H9 (cell line): ENCODE measurements around the gene R3HDML. TPM values are rescaled to one million over a fixed set of nuclear protein-coding genes. Genes with fewer than 3 reads are reported as not detected.
"Not testable (repeated sequence)": the region's sequence is repeated elsewhere in the genome, so short reads cannot be mapped to it uniquely, and the experiment has no call there.

ENCODE experiments used
- DNase-seq: peaks from one replicate; pipeline ENCODE4 v3.0.0-alpha.2; 2017
- H2AFZ ChIP-seq: one replicate; pipeline ENCODE4 v1.6.1; 2013; ENCODE audit warnings: mild to moderate bottlenecking, low read length, control low read depth, moderate library complexity
- H2AK5ac ChIP-seq: 2 replicates; pipeline ENCODE4 v1.6.1; 2013; ENCODE audit warnings: low read length, control low read depth, mixed read lengths; ENCODE audit not compliant: insufficient read length
- H2BK120ac ChIP-seq: one replicate; pipeline ENCODE4 v1.6.1; 2013; ENCODE audit warnings: low read depth, mild to moderate bottlenecking, low read length, control low read depth, inconsistent platforms; ENCODE audit not compliant: poor library complexity, severe bottlenecking
- H2BK12ac ChIP-seq: 2 replicates; pipeline ENCODE4 v1.6.1; 2013; ENCODE audit warnings: low read length, control low read depth, mixed read lengths, low read depth; ENCODE audit not compliant: insufficient read length
- H2BK15ac ChIP-seq: 2 replicates; pipeline ENCODE4 v1.6.1; 2013; ENCODE audit warnings: low read depth, low read length, control low read depth
- H2BK20ac ChIP-seq: one replicate; pipeline ENCODE4 v1.6.1; 2013; ENCODE audit warnings: low read depth, mild to moderate bottlenecking, low read length, control low read depth, inconsistent platforms; ENCODE audit not compliant: poor library complexity, severe bottlenecking
- H2BK5ac ChIP-seq: 2 replicates; pipeline ENCODE4 v1.6.1; 2013; ENCODE audit warnings: low read length, control low read depth, mixed read lengths; ENCODE audit not compliant: insufficient read length
- H3K14ac ChIP-seq: 2 replicates; pipeline ENCODE4 v1.6.1; 2013; ENCODE audit warnings: low read length, control low read depth; ENCODE audit not compliant: insufficient read depth
- H3K18ac ChIP-seq: 2 replicates; pipeline ENCODE4 v1.6.1; 2013; ENCODE audit warnings: low read depth, mild to moderate bottlenecking, mixed read lengths, low read length, control low read depth; ENCODE audit not compliant: insufficient read length
- H3K23ac ChIP-seq: 2 replicates; pipeline ENCODE4 v1.6.1; 2013; ENCODE audit warnings: low read length, control low read depth, mixed read lengths, low read depth; ENCODE audit not compliant: insufficient read length
- H3K23me2 ChIP-seq: 2 replicates; pipeline ENCODE4 v1.6.1; 2013; ENCODE audit warnings: low read depth, mild to moderate bottlenecking, mixed read lengths, low read length, control low read depth; ENCODE audit not compliant: insufficient read length, poor library complexity, severe bottlenecking
- H3K27ac ChIP-seq: 2 replicates; pipeline ENCODE4 v1.5.1; 2013; ENCODE audit warnings: low read length, control low read depth, mixed read lengths, low read depth; ENCODE audit not compliant: insufficient read length
- H3K27me3 ChIP-seq: 2 replicates; pipeline ENCODE4 v1.6.1; 2013; ENCODE audit warnings: low read length, control low read depth, inconsistent platforms; ENCODE audit not compliant: insufficient read depth
- H3K4ac ChIP-seq: 2 replicates; pipeline ENCODE4 v1.6.1; 2013; ENCODE audit warnings: low read depth, mild to moderate bottlenecking, control low read depth, inconsistent platforms, low read length, moderate library complexity
- H3K4me1 ChIP-seq: 2 replicates; pipeline ENCODE4 v1.6.1; 2013; ENCODE audit warnings: low read length, control low read depth, inconsistent platforms; ENCODE audit not compliant: insufficient read depth
- H3K4me2 ChIP-seq: 2 replicates; pipeline ENCODE4 v1.6.1; 2013; ENCODE audit warnings: low read length, control low read depth, mixed read lengths; ENCODE audit not compliant: insufficient read length, insufficient read depth
- H3K56ac ChIP-seq: 2 replicates; pipeline ENCODE4 v1.6.1; 2013; ENCODE audit warnings: low read depth, mild to moderate bottlenecking, mixed read lengths, low read length, control low read depth; ENCODE audit not compliant: insufficient read length
- H3K79me1 ChIP-seq: 2 replicates; pipeline ENCODE4 v1.6.1; 2013; ENCODE audit warnings: low read depth, mild to moderate bottlenecking, moderate library complexity, low read length, control low read depth, inconsistent platforms; ENCODE audit not compliant: insufficient read depth, poor library complexity, severe bottlenecking
- H3K79me2 ChIP-seq: 2 replicates; pipeline ENCODE4 v1.6.1; 2013; ENCODE audit warnings: low read length, control low read depth, inconsistent platforms; ENCODE audit not compliant: insufficient read depth
- H3K9ac ChIP-seq: 2 replicates; pipeline ENCODE4 v1.6.1; 2013; ENCODE audit warnings: low read length, control low read depth, mixed read lengths; ENCODE audit not compliant: insufficient read length; ENCODE audit errors: extremely low read depth
- H3K9me3 ChIP-seq: one replicate; pipeline ENCODE4 v1.6.1; 2013; ENCODE audit warnings: low read depth, low read length, inconsistent platforms; ENCODE audit not compliant: control insufficient read depth
- H3T11ph ChIP-seq: one replicate; pipeline ENCODE4 v1.6.1; 2013; ENCODE audit warnings: mild to moderate bottlenecking, low read length, control low read depth, inconsistent platforms
- H4K20me1 ChIP-seq: one replicate; pipeline ENCODE4 v1.6.1; 2013; ENCODE audit not compliant: control insufficient read depth, insufficient read length, insufficient read depth
- H4K5ac ChIP-seq: 2 replicates; pipeline ENCODE4 v1.6.1; 2013; ENCODE audit warnings: low read depth, mild to moderate bottlenecking, mixed read lengths, low read length, control low read depth; ENCODE audit not compliant: insufficient read length
- H4K8ac ChIP-seq: replicated peaks from 2 replicates; pipeline ENCODE4 v1.6.1; 2013; ENCODE audit warnings: low read length, control low read depth, mixed read lengths, low read depth; ENCODE audit not compliant: insufficient read length
- H4K91ac ChIP-seq: 2 replicates; pipeline ENCODE4 v1.6.1; 2013; ENCODE audit warnings: low read depth, mild to moderate bottlenecking, moderate library complexity, mixed read lengths, low read length, control low read depth; ENCODE audit not compliant: insufficient read length
- H3K27ac Mint-ChIP-seq, 3 experiments: 2 replicates in 2 of 3; 3 replicates in 1 of 3; pipeline ENCODE4 v1.8.0; 2020 to 2021; ENCODE audit warnings: mixed read lengths in 3 of 3, mild to moderate bottlenecking in 1 of 3, moderate library complexity in 1 of 3
- H3K27me3 Mint-ChIP-seq: 2 replicates; pipeline ENCODE4 v1.8.0; 2021; ENCODE audit warnings: low read depth, mild to moderate bottlenecking, moderate library complexity, mixed read lengths
- H3K36me3 Mint-ChIP-seq, 3 experiments: 2 replicates in 2 of 3; 3 replicates in 1 of 3; pipeline ENCODE4 v1.8.0; 2020 to 2021; ENCODE audit warnings: low read depth in 3 of 3, mixed read lengths in 3 of 3; ENCODE audit not compliant: insufficient read depth in 1 of 3
- H3K4me1 Mint-ChIP-seq, 2 experiments: 2 replicates each; pipeline ENCODE4 v1.8.0; 2020; ENCODE audit warnings: mixed read lengths in 2 of 2
- H3K4me3 Mint-ChIP-seq, 2 experiments: 2 replicates in 1 of 2; 3 replicates in 1 of 2; pipeline ENCODE4 v1.8.0; 2020 to 2021; ENCODE audit warnings: mild to moderate bottlenecking in 2 of 2, mixed read lengths in 2 of 2, moderate library complexity in 1 of 2
- H3K9me3 Mint-ChIP-seq, 2 experiments: 2 replicates in 1 of 2; 3 replicates in 1 of 2; pipeline ENCODE4 v1.8.0; 2020; ENCODE audit warnings: mild to moderate bottlenecking in 2 of 2, mixed read lengths in 2 of 2, moderate library complexity in 1 of 2
- CTCF ChIP-seq: fragments of 200-600 bp; sonication (generic); conservative IDR thresholded peaks from 3 replicates; pipeline ENCODE4 v1.8.0; 2021; ENCODE audit warnings: antibody characterized with exemption, mild to moderate bottlenecking
- WGBS: extraction: QIAGEN DNeasy Blood & Tissue Kit; methylation state at CpG from one replicate; pipeline ENCODE4 v1.1.7; 2013; ENCODE audit warnings: missing lambda C conversion rate, low lambda C conversion rate, mixed read lengths; ENCODE audit not compliant: insufficient read length; ENCODE audit errors: extremely low coverage; 5-methylcytosine and 5-hydroxymethylcytosine counted together
- total RNA-seq: library from RNA; stranded (reverse); gene quantifications from 2 replicates; pipeline ENCODE4 v1.2.1, GENCODE V29; 2021

The R3HDML gene
- total RNA-seq, 1 experiment from 2014 or later, result not detected

GRCh38 chr20:44297721-44298120 is 39.1 kb upstream of the R3HDML start:
- no peak overlapping the region for H3K27ac Mint-ChIP-seq

DNA sequence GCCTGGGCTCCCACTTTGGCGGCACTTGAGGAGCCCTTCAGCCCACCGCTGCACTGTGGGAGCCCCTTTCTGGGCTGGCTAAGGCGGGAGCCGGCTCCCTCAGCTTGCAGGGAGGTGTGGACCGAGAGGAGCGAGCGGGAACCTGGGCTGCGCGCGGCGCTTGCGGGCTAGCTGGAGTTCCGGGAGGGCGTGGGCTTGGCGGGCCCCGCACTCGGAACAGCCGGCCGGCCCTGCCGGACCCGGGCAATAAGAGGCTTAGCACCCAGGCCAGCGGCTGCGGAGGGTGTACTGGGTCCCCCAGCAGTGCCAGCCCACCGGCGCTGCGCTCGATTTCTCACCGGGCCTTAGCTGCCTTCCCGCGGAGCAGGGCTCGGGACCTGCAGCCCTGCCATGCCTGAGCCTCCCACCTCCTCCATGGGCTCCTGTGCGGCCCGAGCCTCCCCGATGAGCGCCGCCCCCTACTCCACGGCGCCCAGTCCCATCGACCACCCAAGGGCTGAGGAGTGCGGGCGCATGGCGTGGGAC is 37.8 kb upstream of the R3HDML start:
- H3K4me2 ChIP-seq, H2AK5ac ChIP-seq, H3K4me3 Mint-ChIP-seq, H3K9me3 Mint-ChIP-seq, H4K91ac ChIP-seq, H4K20me1 ChIP-seq, H3K23me2 ChIP-seq, H3K27ac Mint-ChIP-seq, H2AFZ ChIP-seq, H4K5ac ChIP-seq, H3K56ac ChIP-seq, H3K18ac ChIP-seq, H3K14ac ChIP-seq, H2BK15ac ChIP-seq, H2BK12ac ChIP-seq, H3K4me1 Mint-ChIP-seq, H3K9ac ChIP-seq, H3K4ac ChIP-seq, H4K8ac ChIP-seq, H3K27ac ChIP-seq, H3K79me1 ChIP-seq, H2BK20ac ChIP-seq, H3K23ac ChIP-seq, H3K9me3 ChIP-seq, H3K36me3 Mint-ChIP-seq, H3K27me3 ChIP-seq, H3K27me3 Mint-ChIP-seq, H2BK5ac ChIP-seq, H2BK120ac ChIP-seq, H3T11ph ChIP-seq, H3K79me2 ChIP-seq, H3K4me1 ChIP-seq: not testable (repeated sequence)
- DNase-seq, result peak; percentile 34
- WGBS, result no CpG with 5 or more reads among the region's 42 CpGs

More at GRCh38 chr20:44297721-44298120, 39.1 kb upstream of the R3HDML start:
- Histone ChIP-seq H3K56ac (no peak overlapping the region), H3K9me3 (no peaks in the 10 kb centered on the region), H3K27ac (no peak overlapping the region), H3K79me1 (no peaks in the 10 kb centered on the region), H4K91ac (no peak overlapping the region), H2BK20ac (no peak overlapping the region), H3K4me2 (no peak overlapping the region), H3T11ph (no peak overlapping the region), H2BK5ac (no peak overlapping the region), H3K18ac (no peak overlapping the region), H2BK15ac (no peak overlapping the region), H4K8ac (no peak overlapping the region), H3K23ac (no peak overlapping the region), H3K23me2 (no peaks in the 10 kb centered on the region), H4K5ac (no peak overlapping the region), H3K79me2 (no peaks in the 10 kb centered on the region), H4K20me1 (no peaks in the 10 kb centered on the region), H3K4ac (no peak overlapping the region), H2AK5ac (no peak overlapping the region), H2BK120ac (no peak overlapping the region), H2BK12ac (no peak overlapping the region), H3K27me3 (no peaks in the 10 kb centered on the region), H3K9ac (no peak overlapping the region), H3K4me1 (no peaks in the 10 kb centered on the region), H2AFZ (no peak overlapping the region), H3K14ac (no peak overlapping the region)
- no peak for DNase-seq
- Mint-ChIP-seq H3K27me3 (no peaks in the 10 kb centered on the region), H3K9me3 (no peaks in the 10 kb centered on the region), H3K4me3 (no peak overlapping the region), H3K36me3 (no peaks in the 10 kb centered on the region), H3K4me1 (peaks cover 2 to 3% of the 10 kb centered on the region in 2 experiments)
- no peak for TF ChIP-seq CTCF
- no CpG with 5 or more reads among the region's 4 CpGs for WGBS
